Measurements from ENCODE around the gene MTX1.

DNA sequence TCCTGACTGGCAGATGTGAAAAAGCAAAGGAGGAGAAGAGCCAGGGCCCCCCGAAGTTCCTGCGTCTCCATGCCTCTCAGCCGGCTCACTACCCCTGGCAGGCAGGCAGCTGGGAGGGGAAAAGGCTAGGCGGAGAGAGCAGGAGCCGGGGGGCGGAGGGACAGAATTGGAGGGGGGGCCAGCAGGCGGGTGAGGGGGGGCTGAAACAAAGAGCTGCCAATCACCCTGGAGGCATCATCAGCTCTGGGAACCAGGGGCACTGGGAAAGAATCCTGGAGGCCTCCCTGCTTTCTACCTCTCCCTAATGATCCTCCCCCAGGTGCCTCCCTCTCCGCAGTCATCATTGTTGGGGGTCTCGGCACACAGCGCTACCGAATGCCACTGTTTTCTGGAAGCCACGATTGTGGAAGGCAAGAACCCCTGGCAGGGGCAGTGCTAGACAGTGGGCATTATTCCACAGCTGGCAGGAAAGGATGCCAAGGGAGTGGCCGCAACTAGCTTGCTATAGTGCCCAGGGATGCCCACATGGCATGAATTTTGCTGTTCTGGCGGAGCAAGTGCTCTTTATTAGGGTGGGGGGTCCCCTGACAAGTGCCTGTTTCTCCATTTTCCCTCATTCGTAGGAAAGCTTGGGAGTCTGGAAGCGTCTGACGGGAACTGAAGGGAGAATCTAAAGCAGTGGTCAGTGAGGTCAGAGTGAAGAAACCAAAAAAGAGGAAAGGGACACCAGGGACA is 522 bp upstream of the MTX1 start, which contains the start of gene THBS3:
- TF ChIP-seq CBX2 (IDR thresholded peaks at IDR 0.05; ENCODE audit: borderline replicate concordance, low read depth) (no peak), CTCF (IDR thresholded peaks at IDR 0.05) (no peak), EP300 (IDR thresholded peaks at IDR 0.05) (no peak), SMC3 (IDR thresholded peaks at IDR 0.05) (no peak), POLR2A (IDR thresholded peaks at IDR 0.05; ENCODE audit: low read length) (no peak), RAD21 (conservative IDR thresholded peaks at IDR 0.05 in 1 of 2, IDR thresholded peaks at IDR 0.05 in 1 of 2) (no peak), MAX (IDR thresholded peaks at IDR 0.05) (no peak), BHLHE40 (IDR thresholded peaks at IDR 0.05; ENCODE audit: low read depth, low read length) (no peak), RFX5 (IDR thresholded peaks at IDR 0.05) (no peak), PBX3 (IDR thresholded peaks at IDR 0.05) (no peak), MYC (IDR thresholded peaks at IDR 0.05; ENCODE audit: borderline replicate concordance, low read length) (no peak)
- TF ChIP-seq, protein P1, sequence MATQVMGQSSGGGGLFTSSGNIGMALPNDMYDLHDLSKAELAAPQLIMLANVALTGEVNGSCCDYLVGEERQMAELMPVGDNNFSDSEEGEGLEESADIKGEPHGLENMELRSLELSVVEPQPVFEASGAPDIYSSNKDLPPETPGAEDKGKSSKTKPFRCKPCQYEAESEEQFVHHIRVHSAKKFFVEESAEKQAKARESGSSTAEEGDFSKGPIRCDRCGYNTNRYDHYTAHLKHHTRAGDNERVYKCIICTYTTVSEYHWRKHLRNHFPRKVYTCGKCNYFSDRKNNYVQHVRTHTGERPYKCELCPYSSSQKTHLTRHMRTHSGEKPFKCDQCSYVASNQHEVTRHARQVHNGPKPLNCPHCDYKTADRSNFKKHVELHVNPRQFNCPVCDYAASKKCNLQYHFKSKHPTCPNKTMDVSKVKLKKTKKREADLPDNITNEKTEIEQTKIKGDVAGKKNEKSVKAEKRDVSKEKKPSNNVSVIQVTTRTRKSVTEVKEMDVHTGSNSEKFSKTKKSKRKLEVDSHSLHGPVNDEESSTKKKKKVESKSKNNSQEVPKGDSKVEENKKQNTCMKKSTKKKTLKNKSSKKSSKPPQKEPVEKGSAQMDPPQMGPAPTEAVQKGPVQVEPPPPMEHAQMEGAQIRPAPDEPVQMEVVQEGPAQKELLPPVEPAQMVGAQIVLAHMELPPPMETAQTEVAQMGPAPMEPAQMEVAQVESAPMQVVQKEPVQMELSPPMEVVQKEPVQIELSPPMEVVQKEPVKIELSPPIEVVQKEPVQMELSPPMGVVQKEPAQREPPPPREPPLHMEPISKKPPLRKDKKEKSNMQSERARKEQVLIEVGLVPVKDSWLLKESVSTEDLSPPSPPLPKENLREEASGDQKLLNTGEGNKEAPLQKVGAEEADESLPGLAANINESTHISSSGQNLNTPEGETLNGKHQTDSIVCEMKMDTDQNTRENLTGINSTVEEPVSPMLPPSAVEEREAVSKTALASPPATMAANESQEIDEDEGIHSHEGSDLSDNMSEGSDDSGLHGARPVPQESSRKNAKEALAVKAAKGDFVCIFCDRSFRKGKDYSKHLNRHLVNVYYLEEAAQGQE (IDR thresholded peaks at IDR 0.05) = no peak
